IMR-90 (cell line): ENCODE results near the gene IMPDH1. TPM values are rescaled to one million over a fixed set of nuclear protein-coding genes. Genes with fewer than 3 reads are reported as not detected.

Source experiments
- ATAC-seq: fragments of 200-7000 bp; cut with Tn5 transposase; 2 replicates; pipeline ENCODE4 v1.9.1; 2020; ENCODE audit warnings: low read depth, mild to moderate bottlenecking, moderate library complexity
- BruUV-seq: library from RNA; stranded (reverse); fragments of 400-500 nt; replicated peaks from 2 replicates; lab custom pipeline; 2021; lab: Mats Ljungman, UMichigan
- CTCF ChIA-PET: fragments of 300-600 bp; formaldehyde crosslinking; extraction: SDS; loops from one replicate; lab custom pipeline; 2021; ENCODE audit warnings: antibody characterized with exemption; lab: Yijun Ruan, JAX
- POLR2A ChIA-PET: fragments of 300-600 bp; sonication (Branson Sonifier 250); formaldehyde crosslinking; loops from one replicate; lab custom pipeline; 2022; ENCODE audit warnings: antibody characterized with exemption; ENCODE audit not compliant: unreplicated experiment; lab: Charles Lee
- DNase-seq: peaks from one replicate; pipeline ENCODE4 v3.0.0; 2013
- H2AFZ ChIP-seq: replicated peaks from 2 replicates; pipeline ENCODE3; 2013; ENCODE audit warnings: low read length, mild to moderate bottlenecking; ENCODE audit not compliant: poor library complexity
- H2AK5ac ChIP-seq: 2 replicates; pipeline ENCODE4 v1.6.1; 2013; ENCODE audit warnings: low read depth, low read length, inconsistent platforms
- H2AK9ac ChIP-seq: replicated peaks from 2 replicates; pipeline ENCODE3; 2013; ENCODE audit warnings: mild to moderate bottlenecking, low read depth, low read length, moderate library complexity; ENCODE audit not compliant: poor library complexity
- H2BK120ac ChIP-seq: 2 replicates; pipeline ENCODE4 v1.6.1; 2013; ENCODE audit warnings: low read depth, low read length, inconsistent platforms
- H2BK15ac ChIP-seq: 3 replicates; pipeline ENCODE4 v1.6.1; 2013; ENCODE audit warnings: low read depth, low read length, inconsistent platforms
- H2BK20ac ChIP-seq: 2 replicates; pipeline ENCODE4 v1.6.1; 2013; ENCODE audit warnings: low read depth, mild to moderate bottlenecking, inconsistent platforms, low read length, moderate library complexity
- H2BK5ac ChIP-seq: 2 replicates; pipeline ENCODE4 v1.6.1; 2013; ENCODE audit warnings: mild to moderate bottlenecking, low read depth, low read length, inconsistent platforms; ENCODE audit not compliant: poor library complexity, severe bottlenecking
- H3K14ac ChIP-seq: replicated peaks from 2 replicates; pipeline ENCODE4 v1.6.1; 2013; ENCODE audit warnings: low read depth, low read length, inconsistent platforms
- H3K18ac ChIP-seq: 2 replicates; pipeline ENCODE4 v1.6.1; 2013; ENCODE audit warnings: low read depth, low read length, control low read depth
- H3K23ac ChIP-seq: 2 replicates; pipeline ENCODE4 v1.6.1; 2013; ENCODE audit warnings: low read depth, low read length, inconsistent platforms
- H3K27ac ChIP-seq: 2 replicates; pipeline ENCODE4 v1.5.1; 2013; ENCODE audit warnings: mild to moderate bottlenecking, control low read depth, low read length; ENCODE audit not compliant: insufficient read depth
- H3K27me3 ChIP-seq: 2 replicates; pipeline ENCODE4 v1.6.1; 2013; ENCODE audit warnings: low read length; ENCODE audit not compliant: control insufficient read depth, insufficient read depth
- H3K36me3 ChIP-seq: 2 replicates; pipeline ENCODE4 v1.6.1; 2013; ENCODE audit warnings: low read length, mixed read lengths; ENCODE audit not compliant: control insufficient read depth, insufficient read depth
- H3K4ac ChIP-seq: 2 replicates; pipeline ENCODE4 v1.6.1; 2013; ENCODE audit warnings: low read depth, low read length, inconsistent platforms
- H3K4me1 ChIP-seq: 2 replicates; pipeline ENCODE4 v1.6.1; 2013; ENCODE audit warnings: low read length, mixed read lengths; ENCODE audit not compliant: control insufficient read depth, insufficient read depth
- H3K4me2 ChIP-seq: 2 replicates; pipeline ENCODE4 v1.6.1; 2013; ENCODE audit warnings: low read depth, mild to moderate bottlenecking, control low read depth, low read length, moderate library complexity
- H3K4me3 ChIP-seq: 2 replicates; pipeline ENCODE4 v1.5.1; 2013; ENCODE audit warnings: low read depth, mild to moderate bottlenecking, control low read depth, low read length, moderate library complexity; ENCODE audit not compliant: insufficient read depth
- H3K56ac ChIP-seq: 2 replicates; pipeline ENCODE4 v1.6.1; 2013; ENCODE audit warnings: low read length, inconsistent platforms; ENCODE audit not compliant: insufficient read depth; ENCODE audit errors: extremely low read depth
- H3K79me1 ChIP-seq, 2 experiments: 2 replicates each; pipeline ENCODE4 v1.6.1; 2013; ENCODE audit warnings: low read length in 2 of 2, inconsistent platforms in 1 of 2, low read depth in 1 of 2
- H3K9ac ChIP-seq: 2 replicates; pipeline ENCODE4 v1.6.1; 2013; ENCODE audit warnings: low read depth, low read length, control low read depth
- H3K9me1 ChIP-seq: 2 replicates; pipeline ENCODE4 v1.6.1; 2013; ENCODE audit warnings: low read length, inconsistent platforms; ENCODE audit not compliant: insufficient read depth
- H3K9me3 ChIP-seq: 2 replicates; pipeline ENCODE4 v1.6.1; 2013; ENCODE audit warnings: low read length; ENCODE audit not compliant: control insufficient read depth, insufficient read depth
- H4K20me1 ChIP-seq: 2 replicates; pipeline ENCODE4 v1.6.1; 2013; ENCODE audit warnings: low read length, inconsistent platforms; ENCODE audit not compliant: insufficient read depth
- H4K5ac ChIP-seq: 2 replicates; pipeline ENCODE4 v1.6.1; 2013; ENCODE audit warnings: mild to moderate bottlenecking, low read depth, low read length, control low read depth
- H4K8ac ChIP-seq, 2 experiments: 2 replicates each; pipeline ENCODE4 v1.6.1; 2013; ENCODE audit warnings: low read depth in 2 of 2, low read length in 2 of 2, control low read depth in 1 of 2, inconsistent platforms in 1 of 2
- H4K91ac ChIP-seq: 2 replicates; pipeline ENCODE4 v1.6.1; 2013; ENCODE audit warnings: low read depth, low read length, inconsistent platforms; ENCODE audit not compliant: insufficient read depth
- CEBPB ChIP-seq: IDR thresholded peaks from 2 replicates; pipeline ENCODE4 v1.6.1; 2012; ENCODE audit warnings: low read depth, low read length, improper control_type of control experiment
- CTCF ChIP-seq: conservative IDR thresholded peaks from 2 replicates; pipeline ENCODE4 v1.5.1; 2012; ENCODE audit warnings: mild to moderate bottlenecking, low read depth, low read length, improper control_type of control experiment
- ELK1 ChIP-seq: fragments of 150-350 bp; IDR thresholded peaks from 2 replicates; pipeline ENCODE4 v1.6.1; 2016; ENCODE audit warnings: low read depth, mild to moderate bottlenecking, low read length, moderate library complexity, borderline replicate concordance
- FOS ChIP-seq: fragments of 150-350 bp; IDR thresholded peaks from 2 replicates; pipeline ENCODE4 v1.6.1; 2016; ENCODE audit warnings: low read depth, low read length
- MAFK ChIP-seq: IDR thresholded peaks from 2 replicates; pipeline ENCODE4 v1.6.1; 2012; ENCODE audit warnings: low read depth, low read length, improper control_type of control experiment
- MAZ ChIP-seq: IDR thresholded peaks from 2 replicates; pipeline ENCODE4 v1.6.1; 2012; ENCODE audit warnings: low read depth, mild to moderate bottlenecking, low read length, improper control_type of control experiment, moderate library complexity, borderline replicate concordance
- MXI1 ChIP-seq: IDR thresholded peaks from 2 replicates; pipeline ENCODE4 v1.6.1; 2012; ENCODE audit warnings: low read depth, mild to moderate bottlenecking, low read length, moderate library complexity, borderline replicate concordance
- NFE2L2 ChIP-seq: fragments of 150-350 bp; IDR thresholded peaks from 2 replicates; pipeline ENCODE4 v1.6.1; 2016; ENCODE audit warnings: low read depth, mild to moderate bottlenecking, low read length
- POLR2A ChIP-seq: IDR thresholded peaks from 2 replicates; pipeline ENCODE4 v1.6.1; 2012; ENCODE audit warnings: mild to moderate bottlenecking, low read depth, low read length
- RCOR1 ChIP-seq: IDR thresholded peaks from 2 replicates; pipeline ENCODE4 v1.6.1; 2012; ENCODE audit warnings: mild to moderate bottlenecking, low read length, improper control_type of control experiment; ENCODE audit not compliant: insufficient replicate concordance
- RFX5 ChIP-seq: IDR thresholded peaks from 2 replicates; pipeline ENCODE4 v1.8.0; 2012; ENCODE audit warnings: low read depth, mild to moderate bottlenecking, low read length, moderate library complexity
- SMC3 ChIP-seq: fragments of 150-350 bp; IDR thresholded peaks from 2 replicates; pipeline ENCODE4 v1.6.1; 2016; ENCODE audit warnings: low read depth, mild to moderate bottlenecking, antibody characterized with exemption, low read length, moderate library complexity
- USF2 ChIP-seq: fragments of 150-350 bp; IDR thresholded peaks from 2 replicates; pipeline ENCODE4 v1.6.1; 2017; ENCODE audit warnings: mild to moderate bottlenecking, antibody characterized with exemption, low read length, low read depth
- whole genome bisulfite sequencing, 2 experiments: methylation state at CpG; one replicate each; pipeline versions ENCODE4 v1.1.5 to v1.1.7; 2013; ENCODE audit warnings: missing lambda C conversion rate in 2 of 2; ENCODE audit not compliant: insufficient read length in 1 of 2; ENCODE audit errors: extremely low coverage in 2 of 2; 5-methylcytosine and 5-hydroxymethylcytosine counted together
- dilution Hi-C: fragments of 300-500 bp; cut with HindIII; formaldehyde crosslinking; loops from one replicate; pipeline ENCODE4 v1.14.3; 2018; ENCODE audit warnings: low sequenced_read_pairs; ENCODE audit not compliant: unreplicated experiment
- in situ Hi-C: fragments of 300-500 bp; cut with MboI; formaldehyde crosslinking; loops from 3 replicates; pipeline ENCODE4 v1.14.3; 2019; ENCODE audit warnings: low sequenced_read_pairs, inconsistent platforms, mixed read lengths
- intact Hi-C: fragments of 100-400 bp; cut with micrococcal nuclease; formaldehyde crosslinking; loops from 2 replicates; pipeline ENCODE4 v1.10.0; 2022
- polyA plus RNA-seq, 3 experiments: library from polyadenylated mRNA; depleted of rRNA; stranded (reverse); fragments of >200 nt; gene quantifications; 2 replicates each; pipeline ENCODE4 v1.2.3, GENCODE V29; 2012; ENCODE audit warnings: low replicate concordance in 1 of 3
- total RNA-seq: library from RNA; depleted of rRNA; stranded (reverse); fragments of >200 nt; gene quantifications from 2 replicates; pipeline ENCODE4 v1.2.3, GENCODE V29; 2012

The IMPDH1 gene
- total and polyA plus RNA-seq, 2 of the 4 experiments (the other 2 are of a cell fraction) = 49.5 to 69.3 TPM

DNA sequence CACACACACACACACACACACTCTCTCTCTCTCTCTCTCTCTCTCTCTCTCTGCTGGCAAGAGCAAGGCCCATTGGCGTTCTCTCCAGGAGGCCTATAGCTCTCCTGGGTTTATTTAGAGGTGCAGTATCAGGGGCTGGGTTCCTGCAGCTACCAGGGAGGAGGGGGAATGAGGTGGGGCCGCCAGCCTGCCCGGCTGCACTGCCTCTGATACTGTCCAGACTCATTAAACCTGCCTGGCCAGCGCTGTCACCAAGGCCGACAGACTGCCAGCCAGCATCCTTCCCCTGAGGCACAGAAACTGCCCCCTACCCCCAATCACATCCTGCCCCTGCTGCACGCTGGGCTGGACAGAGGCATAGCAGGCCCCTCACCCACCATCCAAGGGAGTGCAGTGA, 52.6 kb downstream of the IMPDH1 start:
- Histone ChIP-seq H3K4me2 (no peak overlapping the region), H3K23ac (no peak overlapping the region)
- ATAC-seq = no peak

More for the DNA sequence above, 52.6 kb downstream of the IMPDH1 start:
- CTCF ChIA-PET = interaction anchor here (2.4 kb wide), 1 partner anchor 10 kb away, joined by 7 read pairs; no protein-coding TSS in a partner anchor
- Histone ChIP-seq H3K9ac (no peak overlapping the region), H3K36me3 (no peaks in the 10 kb centered on the region), H3K9me1 (no peaks in the 10 kb centered on the region), H2BK20ac (no peak overlapping the region), H3K56ac (no peak overlapping the region), H3K27me3 (peaks cover 87% of the 10 kb centered on the region), H3K14ac (no peak overlapping the region), H2BK15ac (no peak overlapping the region), H4K20me1 (no peaks in the 10 kb centered on the region), H3K4me3 (no peak overlapping the region), H3K18ac (no peak overlapping the region), H3K79me1 (no peaks in the 10 kb centered on the region), H3K9me3 (no peaks in the 10 kb centered on the region), H4K8ac (no peak overlapping the region), H3K4me1 (no peaks in the 10 kb centered on the region; the same call in 1 of the 2 replicates), H3K4ac (no peak overlapping the region), H3K27ac (no peak overlapping the region), H4K91ac (no peak overlapping the region), H4K5ac (no peak overlapping the region), H2AK9ac (no peak overlapping the region), H2AK5ac (no peak overlapping the region), H2BK5ac (no peak overlapping the region), H2AFZ (no peak overlapping the region), H2BK120ac (no peak overlapping the region)
- dilution Hi-C loops = no loop called here
- BruUV-seq = no TSS peak
- POLR2A ChIA-PET = no interaction called here
- intact Hi-C loops = no loop called here
- in situ Hi-C loops = no loop called here
- TF ChIP-seq POLR2A (no peak), FOS (no peak), CEBPB (no peak), USF2 (no peak), MAZ (no peak), ELK1 (no peak), MAFK (no peak), MXI1 (no peak), RCOR1 (no peak), SMC3 (no peak), RFX5 (no peak), CTCF (no peak), NFE2L2 (no peak)
- no peak for DNase-seq
- no CpG with 5 or more reads among the region's 6 CpGs for WGBS, 2 experiments
